Kidney (tissue), 14 donors: ENCODE results near the gene TOP2B. TPM values are rescaled to one million over a fixed set of nuclear protein-coding genes. Genes with fewer than 3 reads are reported as not detected.
A peak's percentile ranks its signal among the peaks of the same experiment; 100 is the strongest.

Experiments
- DNase-seq, 5 donors: peaks; one replicate each; pipeline ENCODE4 v3.0.0-alpha.2; 2013 to 2020
- FAIRE-seq: peaks from 2 replicates; lab custom pipeline; 2012; peaks lifted over from hg19 to GRCh38; lab: Jason Lieb, UNC
- H3K27ac ChIP-seq, 2 donors: one replicate each; pipeline ENCODE4 v1.7.0; 2013; ENCODE audit warnings: low read depth in 2 of 2, low read length in 2 of 2, inconsistent platforms in 1 of 2
- H3K27me3 ChIP-seq: one replicate; pipeline ENCODE4 v1.7.1; 2013; ENCODE audit warnings: low read length, inconsistent platforms; ENCODE audit not compliant: control insufficient read depth, insufficient read depth
- H3K36me3 ChIP-seq, 3 donors: one replicate each; pipeline versions ENCODE4 v1.7.0 to v1.7.1; 2013; ENCODE audit warnings: low read length in 3 of 3, control low read depth in 1 of 3, inconsistent platforms in 1 of 3; ENCODE audit not compliant: insufficient read depth in 3 of 3, control insufficient read depth in 2 of 3
- H3K4me1 ChIP-seq, 3 donors: one replicate each; pipeline versions ENCODE4 v1.7.0 to v1.7.1; 2013; ENCODE audit warnings: low read length in 3 of 3, inconsistent platforms in 1 of 3, low read depth in 1 of 3; ENCODE audit not compliant: control insufficient read depth in 2 of 3, insufficient read depth in 2 of 3
- H3K4me3 ChIP-seq, 3 donors: one replicate each; pipeline versions ENCODE4 v1.7.0 to v1.8.1; 2013; ENCODE audit warnings: low read length in 3 of 3, control low read depth in 1 of 3, inconsistent platforms in 1 of 3
- H3K9ac ChIP-seq, 3 donors: one replicate each; pipeline versions ENCODE4 v1.7.0 to v1.7.1; 2013; ENCODE audit warnings: low read length in 3 of 3, control low read depth in 1 of 3, inconsistent platforms in 1 of 3
- H3K9me3 ChIP-seq, 3 donors: one replicate each; pipeline versions ENCODE4 v1.7.0 to v1.7.1; 2013; ENCODE audit warnings: low read length in 3 of 3, control low read depth in 1 of 3, inconsistent platforms in 1 of 3; ENCODE audit not compliant: control insufficient read depth in 2 of 3, insufficient read depth in 1 of 3
- CTCF ChIP-seq: IDR thresholded peaks from 3 replicates; pipeline ENCODE4 v1.5.1; 2012; ENCODE audit warnings: mild to moderate bottlenecking, moderate library complexity, borderline replicate concordance; ENCODE audit not compliant: insufficient read depth; ENCODE audit errors: extremely low read depth
- intact Hi-C: fragments of 100-400 bp; cut with DNase I; formaldehyde crosslinking; loops from one replicate; pipeline ENCODE4 v1.11.1; 2022
- polyA plus RNA-seq: library from polyadenylated mRNA; stranded (reverse); fragments of 350-450 nt; fragmentation: Illumina TruSeq; extraction: RNeasy Lipid Tissue Mini Kit (QIAGEN cat#74804); gene quantifications from one replicate; pipeline ENCODE4 v1.2.3, GENCODE V29; 2014; ENCODE audit warnings: low read depth, low replicate concordance; ENCODE audit not compliant: insufficient read depth
- total RNA-seq: library from RNA; stranded (reverse); fragmentation: NEBNext Ultra II Directional; extraction: Animal tissue kit (Norgen Biotek cat#: 25700); gene quantifications from one replicate; pipeline ENCODE4 v1.2.1, GENCODE V29; 2021
- donor health status: control.
- donor health status: control.
- donor health status: control.
- donor health status: control.
- donor health status: control.
- donor health status: DM: yes; HTN: yes; CAD: no.
- donor health status: Normal renal cell carcinoma (clear cell type).

Gene TOP2B
- total and polyA plus RNA-seq, 2 donors from 2014 or later = 55.0 to 109 TPM

- no peaks in the 10 kb centered on the region for H3K36me3 ChIP-seq
- peak in 1 of 5 donors; percentile 58 for DNase-seq
- TF ChIP-seq CTCF = no peak
- H3K9ac ChIP-seq = no peak overlapping the region
- no peak overlapping the region for H3K4me3 ChIP-seq
- intact Hi-C loops = no loop called here
- no peak overlapping the region for H3K27ac ChIP-seq
- no peak for FAIRE-seq
- H3K4me1 ChIP-seq = no peaks in the 10 kb centered on the region
- H3K27me3 ChIP-seq = no peaks in the 10 kb centered on the region
- H3K9me3 ChIP-seq = peaks cover 0 to 4% (median 0%) of the 10 kb centered on the region in 3 donors
These were observed 22.1 kb upstream of the TOP2B start for GRCh38 chr3:25686766-25687165.

DNA sequence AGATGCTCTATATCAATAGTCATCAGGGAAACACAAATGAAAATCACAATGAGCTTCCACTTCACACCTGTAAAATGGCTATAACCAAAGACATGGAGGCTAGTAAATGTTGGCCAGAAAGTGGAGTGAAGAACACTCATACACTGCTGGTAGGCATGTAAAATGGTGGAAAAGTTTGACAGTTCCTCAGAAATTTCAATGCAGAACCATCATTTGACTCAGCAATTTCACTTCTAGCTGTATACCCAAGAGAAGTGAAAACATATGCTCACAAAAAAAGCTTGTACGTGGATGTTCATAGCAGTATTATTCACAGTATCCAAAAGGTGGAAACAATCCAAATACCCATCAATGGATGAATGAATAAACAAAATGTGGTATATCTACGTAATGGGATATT lies 19.2 kb upstream of the TOP2B start:
- intact Hi-C loops = no loop called here
- Histone ChIP-seq H3K4me1 (no peaks in the 10 kb centered on the region), H3K4me3 (no peak overlapping the region), H3K9me3 (peaks cover 0 to 4% (median 0%) of the 10 kb centered on the region in 3 donors), H3K36me3 (no peaks in the 10 kb centered on the region), H3K27me3 (no peaks in the 10 kb centered on the region), H3K27ac (no peak overlapping the region), H3K9ac (no peak overlapping the region)
- TF ChIP-seq CTCF = no peak
- DNase-seq (no peak), FAIRE-seq (no peak)

- Histone ChIP-seq H3K27me3 (no peaks in the 10 kb centered on the region), H3K9me3 (peaks cover 0 to 4% (median 0%) of the 10 kb centered on the region in 3 donors), H3K36me3 (no peaks in the 10 kb centered on the region), H3K27ac (no peak overlapping the region), H3K4me1 (no peaks in the 10 kb centered on the region), H3K9ac (no peak overlapping the region), H3K4me3 (no peak overlapping the region)
- no peak for TF ChIP-seq CTCF
- intact Hi-C loops = no loop called here
- FAIRE-seq (no peak), DNase-seq (no peak)
These were observed 18.7 kb upstream of the TOP2B start for GRCh38 chr3:25683410-25683809.

DNA sequence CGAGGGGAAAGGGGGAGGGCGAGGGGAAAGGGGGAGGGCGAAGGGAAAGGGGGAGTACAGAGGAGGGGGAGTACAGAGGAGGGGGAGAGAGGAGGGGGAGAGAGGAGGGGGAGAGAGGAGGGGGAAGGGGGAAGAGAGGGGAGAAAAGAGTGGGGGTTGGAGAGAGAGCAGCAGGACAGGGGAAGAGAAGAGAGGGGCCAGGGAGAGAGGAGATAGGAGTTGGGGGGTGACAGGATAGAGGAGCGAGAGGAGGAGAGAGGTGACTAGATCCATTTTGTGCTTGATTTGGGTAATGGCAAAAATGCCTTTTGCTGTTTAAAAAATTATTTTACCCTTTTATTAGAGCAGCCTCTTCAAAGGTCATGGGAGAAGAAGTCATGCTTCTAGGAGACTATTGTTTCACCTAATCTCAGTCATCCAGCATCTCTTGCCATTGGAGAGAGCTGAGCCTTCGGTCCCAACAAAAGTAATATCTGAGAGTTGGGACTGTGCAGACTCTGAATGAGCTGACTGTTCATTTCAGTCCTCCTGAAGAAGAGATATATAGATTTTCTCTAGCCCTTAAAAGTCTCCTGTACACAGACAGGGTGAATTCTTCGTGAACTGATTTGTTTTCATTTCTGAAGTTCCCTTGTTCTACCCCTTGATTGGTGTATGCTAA lies 15.1 kb upstream of the TOP2B start:
- Histone ChIP-seq H3K9ac (no peak overlapping the region), H3K36me3 (no peaks in the 10 kb centered on the region), H3K4me1 (no peaks in the 10 kb centered on the region), H3K27ac (no peak overlapping the region), H3K27me3 (no peaks in the 10 kb centered on the region), H3K9me3 (peaks cover 0 to 4% (median 0%) of the 10 kb centered on the region in 3 donors), H3K4me3 (no peak overlapping the region)
- TF ChIP-seq CTCF = no peak
- intact Hi-C loops = no loop called here
- DNase-seq = no peak
- no peak for FAIRE-seq
